DND-41 (cell line): ENCODE data around the gene MECR.
A peak's percentile ranks its signal among the peaks of the same experiment; 100 is the strongest.

Source experiments
- ATAC-seq: fragments of 200-7000 bp; cut with Tn5 transposase; 3 replicates; pipeline ENCODE4 v1.9.1; 2021; ENCODE audit warnings: low read depth; ENCODE audit not compliant: insufficient read depth
- DNase-seq: peaks from one replicate; pipeline ENCODE4 v3.0.0-alpha.2; 2020
- H2AFZ ChIP-seq: 2 replicates; pipeline ENCODE4 v1.6.0; 2012; ENCODE audit warnings: low read depth, low read length
- H3K27ac ChIP-seq: 2 replicates; pipeline ENCODE4 v1.5.1; 2012; ENCODE audit warnings: low read length, inconsistent platforms
- H3K27me3 ChIP-seq: fragments of 200-600 bp; sonication (generic); 2 replicates; pipeline ENCODE4 v1.6.0; 2012; ENCODE audit warnings: low read length, mild to moderate bottlenecking, inconsistent platforms; ENCODE audit not compliant: insufficient read depth, poor library complexity
- H3K36me3 ChIP-seq: 2 replicates; pipeline ENCODE4 v1.5.1; 2012; ENCODE audit warnings: low read length, inconsistent platforms; ENCODE audit not compliant: insufficient read depth
- H3K4me1 ChIP-seq: 2 replicates; pipeline ENCODE4 v1.5.1; 2012; ENCODE audit warnings: mild to moderate bottlenecking, low read length; ENCODE audit not compliant: insufficient read depth
- H3K4me2 ChIP-seq: 2 replicates; pipeline ENCODE4 v1.6.0; 2012; ENCODE audit warnings: mild to moderate bottlenecking, moderate library complexity, low read length, inconsistent platforms; ENCODE audit not compliant: insufficient read depth
- H3K4me3 ChIP-seq, 2 experiments: fragments of 200-600 bp in 1 of 2; shearing (Covaris generic) in 1 of 2; 2 replicates each; pipeline ENCODE4 v1.5.1; 2012 to 2016; ENCODE audit warnings: inconsistent platforms in 2 of 2, low read length in 2 of 2, mild to moderate bottlenecking in 2 of 2, low read depth in 1 of 2, moderate library complexity in 1 of 2
- H3K79me2 ChIP-seq: 2 replicates; pipeline ENCODE4 v1.6.0; 2012; ENCODE audit warnings: low read length, inconsistent platforms; ENCODE audit not compliant: insufficient read depth
- H3K9ac ChIP-seq: 2 replicates; pipeline ENCODE4 v1.6.0; 2012; ENCODE audit warnings: low read depth, mild to moderate bottlenecking, inconsistent platforms, low read length, moderate library complexity
- H3K9me3 ChIP-seq: 2 replicates; pipeline ENCODE4 v1.5.1; 2012; ENCODE audit warnings: low read length, moderate library complexity, mild to moderate bottlenecking, inconsistent platforms; ENCODE audit not compliant: insufficient read depth, severe bottlenecking
- H4K20me1 ChIP-seq: 2 replicates; pipeline ENCODE4 v1.6.0; 2012; ENCODE audit warnings: low read length; ENCODE audit not compliant: insufficient read depth
- EZH2 ChIP-seq: IDR thresholded peaks from 3 replicates; pipeline ENCODE4 v1.6.1; 2012; ENCODE audit warnings: borderline replicate concordance, low read depth, mild to moderate bottlenecking, moderate library complexity, low read length, inconsistent platforms; ENCODE audit not compliant: severe bottlenecking
- TF ChIP-seq, protein P1 (sequence below): IDR thresholded peaks from 2 replicates; pipeline ENCODE4 v1.5.1; 2012; ENCODE audit warnings: borderline replicate concordance, low read length, moderate library complexity, mild to moderate bottlenecking; ENCODE audit not compliant: poor library complexity, severe bottlenecking; ENCODE audit errors: extremely low read depth

Gene MECR

DNA sequence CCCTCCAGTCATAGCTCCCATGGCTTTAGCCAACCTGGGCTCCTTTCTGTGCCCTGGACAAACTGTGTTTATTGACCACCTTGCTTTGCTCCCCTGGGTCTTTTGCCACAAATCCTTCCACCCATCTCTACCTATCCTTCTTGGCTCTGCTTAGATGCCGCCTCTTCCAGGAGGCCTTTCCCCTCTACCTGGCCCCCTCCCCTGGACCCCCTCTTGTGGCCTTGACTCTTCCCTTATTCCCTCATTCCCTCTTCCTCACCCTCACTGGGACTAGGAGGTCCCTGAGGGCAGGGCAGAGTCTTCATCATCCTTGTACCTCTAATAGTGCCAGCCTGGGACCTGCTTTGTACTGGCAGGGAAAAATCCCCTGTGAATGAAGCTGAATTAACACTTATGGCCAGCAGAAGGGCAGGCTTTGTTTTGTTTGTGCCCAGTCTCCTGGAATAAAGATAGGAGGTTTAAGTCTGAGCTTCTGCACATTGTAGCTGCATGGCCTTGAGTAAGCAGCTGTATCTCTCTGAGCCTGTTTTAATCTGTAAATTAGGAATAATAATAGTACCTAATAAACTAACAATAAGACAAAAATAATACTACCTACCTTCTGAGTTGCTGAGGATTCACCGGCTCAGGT, 19.3 kb upstream of the MECR start:
- DNase-seq = no peak
- peak overlapping the region; percentile 51; the same call in 1 of the 2 replicates for H3K4me2 ChIP-seq
- peak overlapping the region; percentile 80 for H3K27ac ChIP-seq

DNA sequence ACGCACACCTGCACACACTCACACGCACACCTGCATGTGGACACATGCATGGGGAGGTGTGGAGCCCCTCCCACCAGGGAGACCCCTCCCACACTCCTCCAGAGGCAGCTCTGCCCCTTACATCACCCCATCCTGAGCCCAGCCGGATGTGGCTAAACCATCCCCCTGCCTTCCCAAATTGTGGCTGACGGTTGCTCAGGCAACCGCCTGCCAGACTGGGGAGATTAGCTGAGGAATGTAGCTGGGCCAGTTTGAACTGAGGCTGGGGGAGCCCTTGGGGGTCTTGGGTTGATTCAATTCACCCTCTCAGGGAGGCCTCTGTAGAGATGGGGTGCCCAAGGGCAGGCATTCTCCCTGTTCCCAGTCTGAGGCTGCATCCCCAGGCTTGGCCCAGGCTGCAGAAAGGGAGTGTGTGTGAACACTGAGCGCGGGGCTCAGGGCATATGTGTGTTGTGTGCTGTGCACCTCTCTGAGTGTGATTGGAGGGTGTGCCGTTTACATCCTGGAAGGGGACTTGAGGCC, 18.5 kb upstream of the MECR start:
- Histone ChIP-seq H4K20me1 (no peaks in the 10 kb centered on the region), H3K9me3 (no peaks in the 10 kb centered on the region), H3K4me1 (peaks cover 26% of the 10 kb centered on the region), H3K27me3 (no peaks in the 10 kb centered on the region), H3K9ac (peak overlapping the region; percentile 27; the same call in 1 of the 2 replicates), H3K4me3 (no peak overlapping the region), H3K4me2 (peak overlapping the region; percentile 51), H3K79me2 (no peaks in the 10 kb centered on the region), H2AFZ (no peak overlapping the region), H3K36me3 (no peaks in the 10 kb centered on the region), H3K27ac (peak overlapping the region; percentile 80)
- no peak for TF ChIP-seq EZH2
- TF ChIP-seq, protein P1, sequence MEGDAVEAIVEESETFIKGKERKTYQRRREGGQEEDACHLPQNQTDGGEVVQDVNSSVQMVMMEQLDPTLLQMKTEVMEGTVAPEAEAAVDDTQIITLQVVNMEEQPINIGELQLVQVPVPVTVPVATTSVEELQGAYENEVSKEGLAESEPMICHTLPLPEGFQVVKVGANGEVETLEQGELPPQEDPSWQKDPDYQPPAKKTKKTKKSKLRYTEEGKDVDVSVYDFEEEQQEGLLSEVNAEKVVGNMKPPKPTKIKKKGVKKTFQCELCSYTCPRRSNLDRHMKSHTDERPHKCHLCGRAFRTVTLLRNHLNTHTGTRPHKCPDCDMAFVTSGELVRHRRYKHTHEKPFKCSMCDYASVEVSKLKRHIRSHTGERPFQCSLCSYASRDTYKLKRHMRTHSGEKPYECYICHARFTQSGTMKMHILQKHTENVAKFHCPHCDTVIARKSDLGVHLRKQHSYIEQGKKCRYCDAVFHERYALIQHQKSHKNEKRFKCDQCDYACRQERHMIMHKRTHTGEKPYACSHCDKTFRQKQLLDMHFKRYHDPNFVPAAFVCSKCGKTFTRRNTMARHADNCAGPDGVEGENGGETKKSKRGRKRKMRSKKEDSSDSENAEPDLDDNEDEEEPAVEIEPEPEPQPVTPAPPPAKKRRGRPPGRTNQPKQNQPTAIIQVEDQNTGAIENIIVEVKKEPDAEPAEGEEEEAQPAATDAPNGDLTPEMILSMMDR = no peak
- DNase-seq (peak; percentile 83), ATAC-seq (peak; percentile 88)

More for the DNA sequence above, 19.3 kb upstream of the MECR start:
- no peak for ATAC-seq
- no peak for TF ChIP-seq EZH2
- TF ChIP-seq, protein P1 = no peak
- Histone ChIP-seq H3K4me3 (no peak overlapping the region), H2AFZ (no peak overlapping the region), H3K79me2 (no peaks in the 10 kb centered on the region), H3K36me3 (no peaks in the 10 kb centered on the region), H3K9ac (peak overlapping the region; percentile 27; the same call in 1 of the 2 replicates), H3K9me3 (no peaks in the 10 kb centered on the region), H4K20me1 (no peaks in the 10 kb centered on the region), H3K4me1 (peaks cover 26% of the 10 kb centered on the region), H3K27me3 (no peaks in the 10 kb centered on the region)

DNA sequence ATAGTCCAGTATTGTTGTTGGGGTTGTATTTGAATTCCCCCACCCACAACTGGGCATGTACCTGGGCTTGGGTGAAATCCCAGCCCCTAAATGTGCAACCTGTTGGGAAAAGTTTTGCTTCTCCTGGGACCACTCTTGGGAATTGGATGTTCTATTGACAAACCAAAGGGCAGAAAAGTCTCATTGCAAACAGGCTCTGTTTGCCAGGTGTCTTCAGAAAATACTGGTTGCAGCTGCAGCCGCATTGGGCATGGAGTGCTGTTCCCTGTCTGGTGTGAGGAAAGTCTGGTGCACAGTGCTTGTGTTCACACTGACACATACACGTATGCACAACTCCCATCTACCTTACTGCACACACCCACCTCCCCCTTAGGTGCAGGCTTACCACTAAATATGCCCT, 17.7 kb upstream of the MECR start:
- no peak for ATAC-seq
- Histone ChIP-seq H3K4me3 (no peak overlapping the region), H3K4me2 (no peak overlapping the region), H2AFZ (no peak overlapping the region), H3K36me3 (no peaks in the 10 kb centered on the region), H3K79me2 (no peaks in the 10 kb centered on the region), H3K27ac (peak overlapping the region; percentile 50; the same call in 1 of the 2 replicates), H4K20me1 (no peaks in the 10 kb centered on the region), H3K27me3 (no peaks in the 10 kb centered on the region), H3K9ac (no peak overlapping the region), H3K4me1 (peaks cover 26% of the 10 kb centered on the region), H3K9me3 (no peaks in the 10 kb centered on the region)
- DNase-seq = no peak
- no peak for TF ChIP-seq EZH2
- TF ChIP-seq, protein P1 = no peak
